Motor neuron (in vitro differentiated cells): ENCODE results near the gene SERPINB2. TPM values are rescaled to one million over a fixed set of nuclear protein-coding genes. Genes with fewer than 3 reads are reported as not detected.

Source experiments
- ATAC-seq, 8 experiments: fragments of 200-7000 bp; cut with Tn5 transposase; replicated peaks in 6 of 8; 2 replicates each; pipeline ENCODE4 v1.8.0; 2021; ENCODE audit warnings: mild to moderate bottlenecking in 8 of 8, moderate library complexity in 8 of 8
- H3K27ac ChIP-seq, 2 donors: fragments of 250-450 bp; sonication (Bioruptor Pico); 2 replicates each; pipeline ENCODE4 v1.9.0; 2021; ENCODE audit warnings: antibody characterized with exemption in 2 of 2, mild to moderate bottlenecking in 2 of 2, moderate library complexity in 1 of 2
- H3K4me1 ChIP-seq, 2 donors: fragments of 250-450 bp; sonication (Bioruptor Pico); replicated peaks in 1 of 2; 2 replicates each; pipeline ENCODE4 v1.6.1; 2021; ENCODE audit warnings: antibody characterized with exemption in 2 of 2, mild to moderate bottlenecking in 2 of 2, moderate library complexity in 1 of 2
- H3K4me3 ChIP-seq, 5 donors: fragments of 250-450 bp; sonication (Bioruptor Pico); 2 replicates each; pipeline ENCODE4 v1.9.0; 2021; ENCODE audit warnings: antibody characterized with exemption in 5 of 5, mild to moderate bottlenecking in 5 of 5, moderate library complexity in 4 of 5
- WGBS, 10 experiments: fragments of 450-650 bp; shearing (Covaris generic); methylation state at CpG; one replicate each; pipeline ENCODE4 v1.0.0; 2022; 5-methylcytosine and 5-hydroxymethylcytosine counted together
- in situ Hi-C, 9 experiments: fragments of 400-800 bp; cut with MboI; loops; one replicate each; pipeline ENCODE4 v1.15.0; 2021; ENCODE audit warnings: low sequenced_read_pairs in 9 of 9, low pct_unique_long_range_greater_than_20kb in 2 of 9; ENCODE audit not compliant: unreplicated experiment in 9 of 9
- total RNA-seq, 8 experiments: library from RNA; unstranded; fragments of 300-600 nt; gene quantifications; 2 replicates each; pipeline versions ENCODE4 v1.2.3 to v1.2.4, GENCODE V29; 2022

SERPINB2 gene
- total RNA-seq = under 1 TPM in 1 of 8 experiments, not detected in 7; 0.31 TPM

DNA sequence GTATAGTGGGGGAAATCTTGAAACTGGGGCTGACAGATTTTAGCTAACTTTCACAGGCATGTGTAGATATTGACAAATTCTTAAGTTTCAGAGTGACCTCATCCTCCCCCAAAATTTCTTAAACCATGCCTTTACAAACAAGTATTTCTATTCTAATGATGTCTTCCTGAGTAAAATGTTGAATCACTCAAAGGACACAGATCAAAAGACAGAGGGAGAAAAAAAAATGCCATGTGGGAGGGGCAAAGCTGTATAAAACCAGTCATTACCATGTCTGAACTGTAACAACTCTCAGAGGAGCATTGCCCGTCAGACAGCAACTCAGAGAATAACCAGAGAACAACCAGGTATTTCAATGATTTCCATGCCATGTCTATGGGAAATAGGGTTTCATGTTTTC is at the start of gene SERPINB2:
Gene SERPINB2, plus strand, starts transcription at position 282 of the 400 bp plus-strand sequence. CDS start 3,740 bp downstream, outside the sequence.
- in situ Hi-C loops = no loop called here
- Histone ChIP-seq H3K4me1 (no peaks in the 10 kb centered on the region), H3K4me3 (no peak within 1 kb of the TSS), H3K27ac (no peak within 1 kb of the TSS)
- 14 to 100% (median 68%) methylated on average over 1 of the region's 1 CpG; no CpG with 5 or more reads in 2 of the 10 experiments for WGBS, 10 experiments
- peak in 2 of 8 experiments; percentile 14 to 33 for ATAC-seq

- Histone ChIP-seq H3K4me1 (no peaks in the 10 kb centered on the region), H3K27ac (no peak overlapping the region), H3K4me3 (no peak overlapping the region)
- WGBS, 10 experiments = 21 to 87% (median 71%) methylated on average over 4 to 7 of the region's 7 CpGs; no CpG with 5 or more reads in 1 of the 10 experiments
- in situ Hi-C loops = loop anchor here in 7 of 9 experiments (25.0 kb wide), 3 partner anchors 256 to 331 kb away; partner anchors contain the start of genes SERPINB12 (in 1 of the 7) and SERPINB13 (in 1 of the 7)
- no peak for ATAC-seq
Observed at GRCh38 chr18:63843008-63843407, 44.5 kb upstream of the SERPINB2 start.

DNA sequence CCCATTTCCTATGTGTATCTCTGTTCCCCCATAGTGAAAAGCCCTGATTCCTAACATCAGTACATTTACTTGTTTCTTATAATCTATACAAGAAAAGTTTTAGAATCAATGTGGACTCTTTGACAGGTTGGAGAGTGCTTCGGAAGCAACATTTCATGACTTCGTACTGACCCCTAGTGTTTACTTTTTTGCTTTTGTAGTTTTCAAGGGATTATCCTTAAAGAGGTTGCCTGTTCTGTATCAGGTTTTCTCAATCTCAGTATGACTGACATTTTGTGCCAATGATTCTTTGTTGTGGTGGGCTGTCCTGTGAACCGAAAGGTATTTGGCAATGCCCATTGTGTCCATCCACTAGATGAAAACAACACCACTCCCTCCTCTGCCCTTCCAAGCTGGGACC is 43.3 kb upstream of the SERPINB2 start:
- 0 to 33% (median 8%) methylated on average over 2 to 3 of the region's 3 CpGs; no CpG with 5 or more reads in 3 of the 10 experiments for WGBS, 10 experiments
- peak in 5 of 8 experiments; percentile 30 to 73 (median 60) for ATAC-seq
- no peaks in the 10 kb centered on the region for H3K4me1 ChIP-seq
- no peak overlapping the region for H3K27ac ChIP-seq
- H3K4me3 ChIP-seq = no peak overlapping the region
- in situ Hi-C loops = loop anchor here in 7 of 9 experiments (25.0 kb wide), 3 partner anchors 257 to 332 kb away; partner anchors contain the start of genes SERPINB12 (in 1 of the 7) and SERPINB13 (in 1 of the 7)

DNA sequence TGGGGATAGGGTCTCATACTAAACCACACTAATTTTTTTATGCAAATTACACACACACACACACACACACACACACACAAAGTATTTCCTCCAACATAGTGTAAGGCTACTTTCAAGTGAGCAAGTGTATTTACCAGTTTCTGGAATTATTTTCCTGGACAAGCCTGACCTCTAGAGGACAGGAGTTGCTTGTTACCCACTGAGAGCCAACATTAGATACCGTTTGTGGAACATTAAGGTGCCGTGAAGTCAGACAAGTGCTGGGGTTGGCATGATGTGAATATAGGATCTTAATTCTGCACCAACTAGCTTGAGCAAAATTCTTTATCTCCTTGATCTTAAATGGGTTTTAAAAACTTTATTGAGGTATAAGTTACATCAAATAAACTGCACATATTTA is 39.3 kb upstream of the SERPINB2 start:
- no peak overlapping the region for H3K27ac ChIP-seq
- ATAC-seq = peak in 5 of 8 experiments; percentile 39 to 82 (median 68)
- H3K4me3 ChIP-seq = no peak overlapping the region
- in situ Hi-C loops = loop anchor here in 7 of 9 experiments (25.0 kb wide), 3 partner anchors 261 to 336 kb away; partner anchors contain the start of genes SERPINB12 (in 1 of the 7) and SERPINB13 (in 1 of the 7)
- whole genome bisulfite sequencing, 10 experiments = 0 to 60% (median 20%) methylated on average over 1 to 2 of the region's 2 CpGs; no CpG with 5 or more reads in 3 of the 10 experiments
- H3K4me1 ChIP-seq = no peaks in the 10 kb centered on the region

DNA sequence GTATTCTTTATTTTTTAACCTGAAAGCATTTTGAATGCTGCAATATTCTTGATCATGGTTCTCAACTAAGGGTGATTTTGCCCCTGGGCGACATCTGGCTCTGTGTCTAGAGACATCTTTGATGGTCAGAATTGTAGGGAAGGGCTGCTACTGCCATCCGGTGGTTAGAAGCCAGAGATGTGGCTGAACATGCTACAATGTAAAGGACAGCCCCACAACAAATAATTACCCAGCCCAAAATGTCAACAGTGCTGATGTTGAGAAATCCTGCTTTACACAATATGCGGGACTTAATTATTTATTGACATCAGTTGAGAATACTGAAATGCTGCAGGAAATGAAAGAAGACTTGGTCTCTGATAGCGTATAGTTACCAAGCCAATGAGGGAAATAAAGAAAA is 37.5 kb upstream of the SERPINB2 start:
- Histone ChIP-seq H3K4me1 (no peaks in the 10 kb centered on the region), H3K27ac (no peak overlapping the region), H3K4me3 (no peak overlapping the region)
- WGBS, 10 experiments = 45 to 80% (median 54%) methylated on average over 1 to 4 of the region's 4 CpGs; no CpG with 5 or more reads in 1 of the 10 experiments
- in situ Hi-C loops = no loop called here
- peak in 7 of 8 experiments; percentile 46 to 95 (median 84) for ATAC-seq

DNA sequence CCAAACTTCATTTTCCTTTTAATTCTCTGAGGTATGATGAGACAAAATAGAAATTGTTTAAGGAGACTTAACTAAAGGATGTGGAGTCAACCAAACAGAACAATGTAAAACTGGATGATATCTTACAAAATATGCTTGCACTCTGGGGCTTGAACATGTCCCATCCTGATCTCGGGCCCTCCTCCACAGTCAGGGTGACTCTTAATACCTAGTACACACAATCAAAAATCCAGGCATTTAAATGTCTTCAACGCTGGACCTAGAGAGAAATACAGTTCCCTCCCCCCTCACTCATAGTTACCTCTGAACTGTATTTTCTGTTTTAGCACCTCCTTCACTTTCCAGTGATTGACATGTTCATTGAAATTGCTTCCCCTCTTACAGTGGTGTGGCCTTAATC is 36.9 kb upstream of the SERPINB2 start:
- no peaks in the 10 kb centered on the region for H3K4me1 ChIP-seq
- 60 to 100% (median 86%) methylated on average over 1 to 2 of the region's 2 CpGs; no CpG with 5 or more reads in 3 of the 10 experiments for WGBS, 10 experiments
- no peak overlapping the region for H3K27ac ChIP-seq
- no peak overlapping the region for H3K4me3 ChIP-seq
- in situ Hi-C loops = no loop called here
- ATAC-seq = no peak

DNA sequence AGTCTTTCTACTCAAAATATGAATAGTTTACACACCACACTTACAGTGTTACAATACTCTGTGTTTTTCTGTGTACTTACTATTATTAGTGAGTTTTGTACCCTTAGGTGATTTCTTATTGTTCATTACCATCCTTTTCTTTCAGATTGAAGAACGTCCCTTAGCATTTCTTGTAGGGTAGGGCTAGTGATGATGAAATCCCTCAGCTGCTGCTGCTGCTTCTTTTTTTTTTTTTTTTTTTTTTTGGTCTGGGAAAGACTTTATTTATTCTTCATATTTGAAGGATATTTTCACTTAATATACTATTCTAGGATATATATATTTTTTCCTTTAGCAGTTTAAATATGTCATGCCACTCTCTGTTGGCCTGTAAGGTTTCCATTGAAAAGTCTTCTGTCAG is 29.0 kb upstream of the SERPINB2 start:
- no peaks in the 10 kb centered on the region for H3K4me1 ChIP-seq
- WGBS, 10 experiments = 7 to 71% (median 40%) methylated on average over 1 of the region's 1 CpG; no CpG with 5 or more reads in 1 of the 10 experiments
- in situ Hi-C loops = no loop called here
- H3K27ac ChIP-seq = no peak overlapping the region
- H3K4me3 ChIP-seq = no peak overlapping the region
- ATAC-seq = no peak

- in situ Hi-C loops = no loop called here
- ATAC-seq = no peak
- no peak overlapping the region for H3K27ac ChIP-seq
- H3K4me3 ChIP-seq = no peak overlapping the region
- no peaks in the 10 kb centered on the region for H3K4me1 ChIP-seq
- 30 to 100% (median 88%) methylated on average over 1 to 2 of the region's 2 CpGs; no CpG with 5 or more reads in 7 of the 10 experiments for WGBS, 10 experiments
Observed at GRCh38 chr18:63859781-63860475, 27.6 kb upstream of the SERPINB2 start.

GRCh38 chr18:63860531-63860930 is 27.0 kb upstream of the SERPINB2 start:
- no peak for ATAC-seq
- WGBS, 10 experiments = 58 to 100% (median 93%) methylated on average over 1 to 2 of the region's 2 CpGs; no CpG with 5 or more reads in 4 of the 10 experiments
- H3K4me1 ChIP-seq = no peaks in the 10 kb centered on the region
- in situ Hi-C loops = no loop called here
- no peak overlapping the region for H3K27ac ChIP-seq
- H3K4me3 ChIP-seq = no peak overlapping the region

GRCh38 chr18:63867368-63868125 is 20.0 kb upstream of the SERPINB2 start:
- no peak overlapping the region for H3K27ac ChIP-seq
- in situ Hi-C loops = no loop called here
- peak in 2 of 8 experiments; percentile 38 to 62 for ATAC-seq
- H3K4me1 ChIP-seq = no peaks in the 10 kb centered on the region
- whole genome bisulfite sequencing, 10 experiments = 0 to 96% (median 71%) methylated on average over 1 to 3 of the region's 3 CpGs; no CpG with 5 or more reads in 1 of the 10 experiments
- H3K4me3 ChIP-seq = no peak overlapping the region

- 81 to 100% (median 95%) methylated on average over 1 to 9 of the region's 9 CpGs; no CpG with 5 or more reads in 1 of the 10 experiments for WGBS, 10 experiments
- no peak for ATAC-seq
Observed at GRCh38 chr18:63868546-63868945, 19.0 kb upstream of the SERPINB2 start.

DNA sequence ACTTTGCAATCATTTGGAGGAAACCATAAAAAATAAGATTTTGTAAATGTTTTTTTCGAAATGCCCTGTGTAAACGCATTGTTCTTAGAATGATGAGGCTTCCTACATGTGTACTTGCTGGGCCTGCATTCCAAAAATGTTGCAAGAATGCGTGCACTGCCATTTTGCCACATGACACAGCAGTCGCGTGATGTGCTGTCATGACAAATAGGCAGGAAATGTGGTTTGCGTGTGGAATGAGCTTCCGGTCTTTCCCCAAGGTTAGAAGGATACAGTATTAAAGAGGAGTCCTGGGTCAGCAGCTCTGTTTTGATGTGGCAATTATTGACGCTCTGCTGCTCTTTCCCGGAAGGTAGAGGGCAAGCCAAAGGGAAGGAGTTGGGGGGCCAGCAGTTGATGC is 18.1 kb upstream of the SERPINB2 start:
- Histone ChIP-seq H3K4me3 (no peak overlapping the region), H3K27ac (no peak overlapping the region), H3K4me1 (no peaks in the 10 kb centered on the region)
- 20 to 98% (median 39%) methylated on average over 1 to 8 of the region's 9 CpGs; no CpG with 5 or more reads in 1 of the 10 experiments for WGBS, 10 experiments
- peak in 1 of 8 experiments; percentile 46 for ATAC-seq
- in situ Hi-C loops = no loop called here

More at GRCh38 chr18:63868546-63868945, 19.0 kb upstream of the SERPINB2 start:
- in situ Hi-C loops = no loop called here
- Histone ChIP-seq H3K27ac (no peak overlapping the region), H3K4me3 (no peak overlapping the region), H3K4me1 (no peaks in the 10 kb centered on the region)

- Histone ChIP-seq H3K4me3 (no peak overlapping the region), H3K27ac (no peak overlapping the region), H3K4me1 (no peaks in the 10 kb centered on the region)
- WGBS, 10 experiments = 0 to 100% (median 66%) methylated on average over 1 to 3 of the region's 3 CpGs; no CpG with 5 or more reads in 1 of the 10 experiments
- no peak for ATAC-seq
- in situ Hi-C loops = no loop called here
Observed at GRCh38 chr18:63869851-63870250, 17.7 kb upstream of the SERPINB2 start.
